ENCODE results near the gene AGBL1. TPM values are rescaled to one million over a fixed set of nuclear protein-coding genes. Genes with fewer than 3 reads are reported as not detected.

Gene AGBL1
- total and polyA plus RNA-seq, 4 donors: not detected

DNA sequence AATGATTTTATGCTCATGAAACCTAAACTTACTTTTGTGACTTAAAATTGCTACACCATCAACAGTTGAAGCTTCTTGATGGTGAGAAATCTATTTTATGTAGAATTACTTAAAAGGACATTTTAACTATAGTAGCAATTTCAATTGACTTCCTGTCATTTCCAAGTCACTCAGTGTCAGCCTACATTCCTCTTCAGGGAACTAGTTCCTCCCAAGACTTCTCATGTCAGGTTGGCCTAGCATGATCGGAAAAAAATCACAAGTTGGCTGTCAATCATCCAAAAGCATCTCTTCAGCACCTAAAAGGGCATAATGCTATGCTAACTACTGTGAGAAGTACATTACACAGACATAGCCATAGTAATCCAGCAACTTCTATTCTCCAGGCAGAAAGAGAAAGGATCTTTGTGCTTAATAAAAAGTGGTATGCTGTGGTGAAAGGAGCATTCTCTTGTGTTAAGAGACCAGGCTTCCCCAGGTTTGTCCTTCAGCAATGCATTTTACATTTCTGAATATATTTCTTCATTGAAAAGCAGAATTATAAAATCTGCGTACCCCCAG is 893.7 kb downstream of the AGBL1 start:
- TF ChIP-seq SP1 (IDR thresholded peaks at IDR 0.05): no peak
- no peak for TF ChIP-seq RAD21 (IDR thresholded peaks at IDR 0.05)
- no peak for TF ChIP-seq TAF1 (conservative IDR thresholded peaks at IDR 0.05)
- TF ChIP-seq, protein P1, sequence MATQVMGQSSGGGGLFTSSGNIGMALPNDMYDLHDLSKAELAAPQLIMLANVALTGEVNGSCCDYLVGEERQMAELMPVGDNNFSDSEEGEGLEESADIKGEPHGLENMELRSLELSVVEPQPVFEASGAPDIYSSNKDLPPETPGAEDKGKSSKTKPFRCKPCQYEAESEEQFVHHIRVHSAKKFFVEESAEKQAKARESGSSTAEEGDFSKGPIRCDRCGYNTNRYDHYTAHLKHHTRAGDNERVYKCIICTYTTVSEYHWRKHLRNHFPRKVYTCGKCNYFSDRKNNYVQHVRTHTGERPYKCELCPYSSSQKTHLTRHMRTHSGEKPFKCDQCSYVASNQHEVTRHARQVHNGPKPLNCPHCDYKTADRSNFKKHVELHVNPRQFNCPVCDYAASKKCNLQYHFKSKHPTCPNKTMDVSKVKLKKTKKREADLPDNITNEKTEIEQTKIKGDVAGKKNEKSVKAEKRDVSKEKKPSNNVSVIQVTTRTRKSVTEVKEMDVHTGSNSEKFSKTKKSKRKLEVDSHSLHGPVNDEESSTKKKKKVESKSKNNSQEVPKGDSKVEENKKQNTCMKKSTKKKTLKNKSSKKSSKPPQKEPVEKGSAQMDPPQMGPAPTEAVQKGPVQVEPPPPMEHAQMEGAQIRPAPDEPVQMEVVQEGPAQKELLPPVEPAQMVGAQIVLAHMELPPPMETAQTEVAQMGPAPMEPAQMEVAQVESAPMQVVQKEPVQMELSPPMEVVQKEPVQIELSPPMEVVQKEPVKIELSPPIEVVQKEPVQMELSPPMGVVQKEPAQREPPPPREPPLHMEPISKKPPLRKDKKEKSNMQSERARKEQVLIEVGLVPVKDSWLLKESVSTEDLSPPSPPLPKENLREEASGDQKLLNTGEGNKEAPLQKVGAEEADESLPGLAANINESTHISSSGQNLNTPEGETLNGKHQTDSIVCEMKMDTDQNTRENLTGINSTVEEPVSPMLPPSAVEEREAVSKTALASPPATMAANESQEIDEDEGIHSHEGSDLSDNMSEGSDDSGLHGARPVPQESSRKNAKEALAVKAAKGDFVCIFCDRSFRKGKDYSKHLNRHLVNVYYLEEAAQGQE (IDR thresholded peaks at IDR 0.05): no peak
- TF ChIP-seq HNF4A (conservative IDR thresholded peaks at IDR 0.05): no peak
- TF ChIP-seq, protein P2, sequence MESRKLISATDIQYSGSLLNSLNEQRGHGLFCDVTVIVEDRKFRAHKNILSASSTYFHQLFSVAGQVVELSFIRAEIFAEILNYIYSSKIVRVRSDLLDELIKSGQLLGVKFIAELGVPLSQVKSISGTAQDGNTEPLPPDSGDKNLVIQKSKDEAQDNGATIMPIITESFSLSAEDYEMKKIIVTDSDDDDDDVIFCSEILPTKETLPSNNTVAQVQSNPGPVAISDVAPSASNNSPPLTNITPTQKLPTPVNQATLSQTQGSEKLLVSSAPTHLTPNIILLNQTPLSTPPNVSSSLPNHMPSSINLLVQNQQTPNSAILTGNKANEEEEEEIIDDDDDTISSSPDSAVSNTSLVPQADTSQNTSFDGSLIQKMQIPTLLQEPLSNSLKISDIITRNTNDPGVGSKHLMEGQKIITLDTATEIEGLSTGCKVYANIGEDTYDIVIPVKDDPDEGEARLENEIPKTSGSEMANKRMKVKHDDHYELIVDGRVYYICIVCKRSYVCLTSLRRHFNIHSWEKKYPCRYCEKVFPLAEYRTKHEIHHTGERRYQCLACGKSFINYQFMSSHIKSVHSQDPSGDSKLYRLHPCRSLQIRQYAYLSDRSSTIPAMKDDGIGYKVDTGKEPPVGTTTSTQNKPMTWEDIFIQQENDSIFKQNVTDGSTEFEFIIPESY (IDR thresholded peaks at IDR 0.05): no peak
- TF ChIP-seq, protein P3, sequence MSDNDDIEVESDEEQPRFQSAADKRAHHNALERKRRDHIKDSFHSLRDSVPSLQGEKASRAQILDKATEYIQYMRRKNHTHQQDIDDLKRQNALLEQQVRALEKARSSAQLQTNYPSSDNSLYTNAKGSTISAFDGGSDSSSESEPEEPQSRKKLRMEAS (IDR thresholded peaks at IDR 0.05): no peak
- TF ChIP-seq, protein P4, sequence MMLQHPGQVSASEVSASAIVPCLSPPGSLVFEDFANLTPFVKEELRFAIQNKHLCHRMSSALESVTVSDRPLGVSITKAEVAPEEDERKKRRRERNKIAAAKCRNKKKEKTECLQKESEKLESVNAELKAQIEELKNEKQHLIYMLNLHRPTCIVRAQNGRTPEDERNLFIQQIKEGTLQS (IDR thresholded peaks at IDR 0.05): no peak
- TF ChIP-seq FOXA2 (IDR thresholded peaks at IDR 0.05): no peak
- no peak for TF ChIP-seq RXRA (IDR thresholded peaks at IDR 0.05)
- TF ChIP-seq EGR1 (IDR thresholded peaks at IDR 0.05; ENCODE audit: low read depth in 2 of 2): no peak
- no peak for TF ChIP-seq NR2F2 (IDR thresholded peaks at IDR 0.05)
- TF ChIP-seq JUND (IDR thresholded peaks at IDR 0.05): no peak
- TF ChIP-seq, protein P5, sequence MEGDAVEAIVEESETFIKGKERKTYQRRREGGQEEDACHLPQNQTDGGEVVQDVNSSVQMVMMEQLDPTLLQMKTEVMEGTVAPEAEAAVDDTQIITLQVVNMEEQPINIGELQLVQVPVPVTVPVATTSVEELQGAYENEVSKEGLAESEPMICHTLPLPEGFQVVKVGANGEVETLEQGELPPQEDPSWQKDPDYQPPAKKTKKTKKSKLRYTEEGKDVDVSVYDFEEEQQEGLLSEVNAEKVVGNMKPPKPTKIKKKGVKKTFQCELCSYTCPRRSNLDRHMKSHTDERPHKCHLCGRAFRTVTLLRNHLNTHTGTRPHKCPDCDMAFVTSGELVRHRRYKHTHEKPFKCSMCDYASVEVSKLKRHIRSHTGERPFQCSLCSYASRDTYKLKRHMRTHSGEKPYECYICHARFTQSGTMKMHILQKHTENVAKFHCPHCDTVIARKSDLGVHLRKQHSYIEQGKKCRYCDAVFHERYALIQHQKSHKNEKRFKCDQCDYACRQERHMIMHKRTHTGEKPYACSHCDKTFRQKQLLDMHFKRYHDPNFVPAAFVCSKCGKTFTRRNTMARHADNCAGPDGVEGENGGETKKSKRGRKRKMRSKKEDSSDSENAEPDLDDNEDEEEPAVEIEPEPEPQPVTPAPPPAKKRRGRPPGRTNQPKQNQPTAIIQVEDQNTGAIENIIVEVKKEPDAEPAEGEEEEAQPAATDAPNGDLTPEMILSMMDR (IDR thresholded peaks at IDR 0.05; ENCODE audit: low read depth, low read length, missing input control): no peak
- TF ChIP-seq YY1 (IDR thresholded peaks at IDR 0.05): no peak
- no peak for TF ChIP-seq GABPA (IDR thresholded peaks at IDR 0.05 in 1 of 2, conservative IDR thresholded peaks at IDR 0.05 in 1 of 2)
- TF ChIP-seq FOXA1 (IDR thresholded peaks at IDR 0.05): no peak
- no peak for TF ChIP-seq HNF4G (IDR thresholded peaks at IDR 0.05)
- no peak for DNase-seq (ENCODE audit: low spot score)
- no peaks in the 10 kb centered on the region for H3K9me3 ChIP-seq (ENCODE audit: control insufficient read depth in 4 of 4, low read length in 3 of 4)
- no peaks in the 10 kb centered on the region for H3K36me3 ChIP-seq (ENCODE audit: control insufficient read depth in 4 of 4, insufficient read depth in 3 of 4, low read depth in 1 of 4, low read length in 3 of 4)
- peaks cover 0 to 2% (median 0%) of the 10 kb centered on the region in 4 donors for H3K27me3 ChIP-seq (ENCODE audit: control insufficient read depth in 4 of 4, insufficient read depth in 4 of 4, low read length in 3 of 4)
- no peak overlapping the region for H3K4me3 ChIP-seq (ENCODE audit: low read depth in 1 of 3, low read length in 3 of 3)
- no peak overlapping the region for H3K9ac ChIP-seq (ENCODE audit: low read depth in 1 of 2, low read length in 2 of 2)
- H3K27ac ChIP-seq (ENCODE audit: low read depth in 1 of 2, low read length in 2 of 2): no peak overlapping the region
- no peaks in the 10 kb centered on the region for H3K4me1 ChIP-seq (ENCODE audit: control insufficient read depth in 4 of 4, insufficient read depth in 4 of 4, low read length in 3 of 4)
- WGBS: 88% methylated on average over 2 of the region's 2 CpGs
